Astrocyte (in vitro differentiated cells and primary cell): ENCODE results near the gene SYT7. TPM values are rescaled to one million over a fixed set of nuclear protein-coding genes. Genes with fewer than 3 reads are reported as not detected.
A peak's percentile ranks its signal among the peaks of the same experiment; 100 is the strongest.
"Not testable (repeated sequence)": the region's sequence is repeated elsewhere in the genome, so short reads cannot be mapped to it uniquely, and the experiment has no call there.

Experiments used
- DNase-seq: peaks from one replicate; pipeline ENCODE4 v3.0.0-alpha.2; 2010; ENCODE audit warnings: low read depth
- FAIRE-seq: peaks from 2 replicates; lab custom pipeline; 2011; peaks lifted over from hg19 to GRCh38; lab: Jason Lieb, UNC
- H2AFZ ChIP-seq: 2 replicates; pipeline ENCODE4 v1.6.0; 2012; ENCODE audit warnings: low read depth, low read length, inconsistent platforms
- H3K27ac ChIP-seq: 2 replicates; pipeline ENCODE4 v1.5.1; 2011; ENCODE audit warnings: low read depth, low read length, inconsistent platforms
- H3K27me3 ChIP-seq: 2 replicates; pipeline ENCODE4 v1.6.0; 2011; ENCODE audit warnings: low read length, inconsistent platforms; ENCODE audit not compliant: insufficient read depth
- H3K36me3 ChIP-seq: 2 replicates; pipeline ENCODE4 v1.5.1; 2011; ENCODE audit warnings: low read length, inconsistent platforms; ENCODE audit not compliant: insufficient read depth
- H3K4me1 ChIP-seq: 2 replicates; pipeline ENCODE4 v1.5.1; 2011; ENCODE audit warnings: low read length, inconsistent platforms; ENCODE audit not compliant: insufficient read depth
- H3K4me2 ChIP-seq: 2 replicates; pipeline ENCODE4 v1.6.0; 2012; ENCODE audit warnings: low read length, inconsistent platforms
- H3K4me3 ChIP-seq: 2 replicates; pipeline ENCODE4 v1.5.1; 2011; ENCODE audit warnings: low read depth, mild to moderate bottlenecking, low read length, inconsistent platforms; ENCODE audit not compliant: insufficient read depth
- H3K79me2 ChIP-seq: 2 replicates; pipeline ENCODE4 v1.6.0; 2012; ENCODE audit warnings: mild to moderate bottlenecking, low read length, inconsistent platforms; ENCODE audit not compliant: insufficient read depth
- H3K9ac ChIP-seq: 2 replicates; pipeline ENCODE4 v1.6.0; 2012; ENCODE audit warnings: mild to moderate bottlenecking, low read length, inconsistent platforms
- H3K9me3 ChIP-seq: 2 replicates; pipeline ENCODE4 v1.5.1; 2012; ENCODE audit warnings: low read depth, mild to moderate bottlenecking, low read length, inconsistent platforms; ENCODE audit not compliant: insufficient read depth
- H4K20me1 ChIP-seq: 2 replicates; pipeline ENCODE4 v1.6.0; 2012; ENCODE audit warnings: low read length, inconsistent platforms; ENCODE audit not compliant: insufficient read depth
- H3K27ac Mint-ChIP-seq: one replicate; pipeline ENCODE4 v1.8.0; 2021; ENCODE audit warnings: mild to moderate bottlenecking, mixed read lengths; ENCODE audit not compliant: unreplicated experiment
- H3K27me3 Mint-ChIP-seq: one replicate; pipeline ENCODE4 v1.8.0; 2021; ENCODE audit warnings: low read depth, mixed read lengths; ENCODE audit not compliant: unreplicated experiment
- H3K36me3 Mint-ChIP-seq: one replicate; pipeline ENCODE4 v1.8.0; 2021; ENCODE audit warnings: low read depth, mixed read lengths; ENCODE audit not compliant: unreplicated experiment
- H3K4me1 Mint-ChIP-seq: one replicate; pipeline ENCODE4 v1.8.0; 2021; ENCODE audit warnings: low read depth, mixed read lengths; ENCODE audit not compliant: unreplicated experiment
- H3K4me3 Mint-ChIP-seq: one replicate; pipeline ENCODE4 v1.8.0; 2021; ENCODE audit warnings: mild to moderate bottlenecking, moderate library complexity, mixed read lengths; ENCODE audit not compliant: unreplicated experiment
- H3K9me3 Mint-ChIP-seq: one replicate; pipeline ENCODE4 v1.8.0; 2021; ENCODE audit warnings: mild to moderate bottlenecking, mixed read lengths; ENCODE audit not compliant: unreplicated experiment
- CTCF ChIP-seq: IDR thresholded peaks from 2 replicates; pipeline ENCODE4 v1.5.1; 2011; ENCODE audit warnings: low read depth, mild to moderate bottlenecking, inconsistent platforms, low read length, moderate library complexity; ENCODE audit not compliant: insufficient read depth
- EZH2 ChIP-seq: IDR thresholded peaks from 2 replicates; pipeline ENCODE4 v1.6.1; 2012; ENCODE audit warnings: mild to moderate bottlenecking, low read length, inconsistent platforms; ENCODE audit not compliant: insufficient read depth
- microRNA-seq: library from miRNA; unstranded; fragments of <30 nt; microRNA quantifications from one replicate; pipeline ENCODE4 v1.2.0, GENCODE V29; 2020
- total RNA-seq: library from RNA; stranded (reverse); gene quantifications from 2 replicates; pipeline ENCODE4 v1.2.1, GENCODE V29; 2021

The SYT7 gene
- total RNA-seq, 1 donor from 2014 or later: 3.7 TPM

- H3K27me3 Mint-ChIP-seq: peaks cover 1% of the 10 kb centered on the region
- H3K36me3 Mint-ChIP-seq: peaks cover 19% of the 10 kb centered on the region
- H3K36me3 ChIP-seq: no peaks in the 10 kb centered on the region
- no peaks in the 10 kb centered on the region for H3K79me2 ChIP-seq
- DNase-seq (peak; percentile 45), FAIRE-seq (no peak)
- no peak overlapping the region for H3K4me2 ChIP-seq
- H3K4me1 Mint-ChIP-seq: peaks cover 12% of the 10 kb centered on the region
- no peaks in the 10 kb centered on the region for H3K27me3 ChIP-seq
- H3K4me3 ChIP-seq: no peak overlapping the region
- no peak overlapping the region for H2AFZ ChIP-seq
- no peaks in the 10 kb centered on the region for H3K9me3 ChIP-seq
- no peak for TF ChIP-seq CTCF
- TF ChIP-seq EZH2: no peak
- no peak overlapping the region for H3K4me3 Mint-ChIP-seq
- no peaks in the 10 kb centered on the region for H4K20me1 ChIP-seq
- no peak overlapping the region for H3K27ac Mint-ChIP-seq
- no peaks in the 10 kb centered on the region for H3K9me3 Mint-ChIP-seq
- no peaks in the 10 kb centered on the region for H3K4me1 ChIP-seq
- H3K9ac ChIP-seq: no peak overlapping the region
- H3K27ac ChIP-seq: no peak overlapping the region
Measured at GRCh38 chr11:61472282-61472681, 108.6 kb downstream of the SYT7 start.

- DNase-seq (no peak), FAIRE-seq (no peak)
- H3K4me1 Mint-ChIP-seq: peaks cover 3% of the 10 kb centered on the region
- TF ChIP-seq CTCF (no peak), EZH2 (no peak)
- no peaks in the 10 kb centered on the region for H3K9me3 ChIP-seq
- H3K4me1 ChIP-seq: no peaks in the 10 kb centered on the region
- H3K27me3 Mint-ChIP-seq: no peaks in the 10 kb centered on the region
- H3K4me2 ChIP-seq: no peak overlapping the region
- no peaks in the 10 kb centered on the region for H3K27me3 ChIP-seq
- no peak overlapping the region for H3K27ac Mint-ChIP-seq
- H3K27ac ChIP-seq: no peak overlapping the region
- peaks cover 15% of the 10 kb centered on the region for H3K36me3 Mint-ChIP-seq
- H3K79me2 ChIP-seq: no peaks in the 10 kb centered on the region
- no peak overlapping the region for H3K4me3 ChIP-seq
- H2AFZ ChIP-seq: no peak overlapping the region
- H4K20me1 ChIP-seq: no peaks in the 10 kb centered on the region
- H3K9ac ChIP-seq: no peak overlapping the region
- H3K4me3 Mint-ChIP-seq: no peak overlapping the region
- H3K9me3 Mint-ChIP-seq: no peaks in the 10 kb centered on the region
- no peaks in the 10 kb centered on the region for H3K36me3 ChIP-seq
Measured at GRCh38 chr11:61468002-61468401, 112.9 kb downstream of the SYT7 start.

GRCh38 chr11:61467602-61468001, 113.3 kb downstream of the SYT7 start:
- not testable (repeated sequence) for H3K27ac Mint-ChIP-seq, H3K27me3 ChIP-seq, H3K79me2 ChIP-seq, H4K20me1 ChIP-seq, H3K9me3 Mint-ChIP-seq, H3K27ac ChIP-seq, H3K4me3 Mint-ChIP-seq, H3K4me3 ChIP-seq, H3K4me1 Mint-ChIP-seq, H3K4me1 ChIP-seq, H3K4me2 ChIP-seq, FAIRE-seq, DNase-seq, H3K9me3 ChIP-seq, H3K27me3 Mint-ChIP-seq, H3K9ac ChIP-seq, H2AFZ ChIP-seq, H3K36me3 ChIP-seq
- H3K36me3 Mint-ChIP-seq: peaks cover 15% of the 10 kb centered on the region

Small RNA genes lying within 50 kb of the gene (microRNA-seq; reads per million reads assigned to microRNA genes)
- not detected for gene MIR4488

Other genes with a start within 250 kb of the SYT7 start
- 222 and 251 TPM in 2 replicates for gene DDB1, start 248.0 kb downstream of the SYT7 start, total RNA-seq
- 23.8 and 23.9 TPM in 2 replicates for gene TKFC, start 247.8 kb downstream of the SYT7 start, total RNA-seq
- gene CYB561A3, start 219.2 kb downstream of the SYT7 start, total RNA-seq: 26.4 and 29.2 TPM in 2 replicates
- gene TMEM138, start 218.7 kb downstream of the SYT7 start, total RNA-seq: 32.9 and 36.8 TPM in 2 replicates
- gene TMEM216, start 188.5 kb downstream of the SYT7 start, total RNA-seq: 7.8 and 8.3 TPM in 2 replicates
- gene CPSF7, start 151.1 kb downstream of the SYT7 start, total RNA-seq: 56.3 and 63.2 TPM in 2 replicates
- gene SDHAF2, start 151.0 kb downstream of the SYT7 start, total RNA-seq: 35.5 and 38.8 TPM in 2 replicates
- gene LRRC10B, start 72.3 kb downstream of the SYT7 start, total RNA-seq: 0.09 and 0.12 TPM in 2 replicates
- gene DAGLA, start 99.3 kb upstream of the SYT7 start, total RNA-seq: 5.5 and 5.6 TPM in 2 replicates
- 39.5 and 53.9 TPM in 2 replicates for gene MYRF, start 171.6 kb upstream of the SYT7 start, total RNA-seq
- 97.8 and 98.6 TPM in 2 replicates for gene TMEM258, start 211.5 kb upstream of the SYT7 start, total RNA-seq
- gene FEN1, start 211.8 kb upstream of the SYT7 start, total RNA-seq: 13.6 and 13.8 TPM in 2 replicates
- 56.7 and 74.6 TPM in 2 replicates for gene FADS1, start 235.9 kb upstream of the SYT7 start, total RNA-seq
- 180 and 287 TPM in 2 replicates for gene FADS2, start 247.2 kb upstream of the SYT7 start, total RNA-seq